Urinary bladder (tissue), 4 donors: Measurements from ENCODE around the gene RTN4R. TPM values are rescaled to one million over a fixed set of nuclear protein-coding genes. Genes with fewer than 3 reads are reported as not detected.
A peak's percentile ranks its signal among the peaks of the same experiment; 100 is the strongest.

Experiments
- DNase-seq: peaks from one replicate; pipeline ENCODE4 v3.0.0-alpha.2; 2015; ENCODE audit errors: extremely low spot score
- H3K27ac ChIP-seq: one replicate; pipeline ENCODE4 v1.5.1; 2013; ENCODE audit warnings: low read depth, mild to moderate bottlenecking, moderate library complexity
- H3K36me3 ChIP-seq: one replicate; pipeline ENCODE4 v1.6.1; 2013; ENCODE audit warnings: mild to moderate bottlenecking, moderate library complexity; ENCODE audit not compliant: insufficient read depth
- H3K4me1 ChIP-seq: one replicate; pipeline ENCODE4 v1.6.1; 2013; ENCODE audit warnings: mild to moderate bottlenecking, moderate library complexity; ENCODE audit not compliant: insufficient read depth
- H3K4me3 ChIP-seq: one replicate; pipeline ENCODE4 v1.5.1; 2013; ENCODE audit warnings: low read depth, low read length
- WGBS: extraction: QIAGEN DNeasy Blood & Tissue Kit; methylation state at CpG from one replicate; pipeline ENCODE4 v1.1.7; 2013; 5-methylcytosine and 5-hydroxymethylcytosine counted together
- polyA plus RNA-seq: library from polyadenylated mRNA; stranded (reverse); fragments of 200-250 nt; gene quantifications from one replicate; pipeline ENCODE4 v1.2.3, GENCODE V29; 2013
- total RNA-seq: library from RNA; depleted of rRNA; stranded (reverse); fragments of >200 nt; gene quantifications from one replicate; pipeline ENCODE4 v1.2.3, GENCODE V29; 2014
- donor health status: healthy with polysubstance abuse.
- donor health status: healthy.

The RTN4R gene
- total and polyA plus RNA-seq, 2 donors, result 1.1 to 3.1 TPM

- DNase-seq, result no peak
- H3K27ac ChIP-seq, result no peak overlapping the region
- 82% methylated on average over 9 of the region's 9 CpGs for WGBS
Observed at GRCh38 chr22:20210473-20211059, 57.6 kb downstream of the RTN4R start.

DNA sequence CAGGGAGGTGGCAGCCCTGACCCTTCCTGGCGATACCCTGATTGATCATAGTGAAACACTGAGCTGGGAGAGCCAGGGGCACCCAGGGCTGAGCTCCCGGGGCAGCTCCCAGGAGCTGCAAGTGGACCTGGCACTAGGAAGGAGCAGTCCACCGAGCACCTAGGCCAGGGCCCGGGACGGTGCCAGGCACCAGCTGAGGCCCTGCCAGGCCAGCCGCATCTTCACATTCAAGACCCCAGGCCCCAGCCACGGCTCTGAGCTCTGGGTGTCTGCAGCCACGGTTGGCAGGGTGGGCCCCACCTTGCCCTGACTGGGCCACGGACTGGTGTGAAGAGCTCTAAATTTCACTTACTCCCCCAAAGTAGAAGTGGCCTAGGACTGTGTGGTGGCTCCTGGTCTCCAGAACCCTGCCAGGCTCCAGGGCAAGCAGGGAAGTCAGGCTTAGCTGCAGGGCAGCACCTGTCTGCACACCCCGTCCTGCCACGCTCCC, 58.3 kb downstream of the RTN4R start:
- H3K27ac ChIP-seq, result no peak overlapping the region
- no peak for DNase-seq
- 92% methylated on average over 11 of the region's 11 CpGs for WGBS
- H3K36me3 ChIP-seq, result no peaks in the 10 kb centered on the region
- H3K4me3 ChIP-seq, result no peak overlapping the region
- H3K4me1 ChIP-seq, result peaks cover 4% of the 10 kb centered on the region

More at GRCh38 chr22:20210473-20211059, 57.6 kb downstream of the RTN4R start:
- Histone ChIP-seq H3K4me3 (no peak overlapping the region), H3K36me3 (no peaks in the 10 kb centered on the region), H3K4me1 (peaks cover 4% of the 10 kb centered on the region)

DNA sequence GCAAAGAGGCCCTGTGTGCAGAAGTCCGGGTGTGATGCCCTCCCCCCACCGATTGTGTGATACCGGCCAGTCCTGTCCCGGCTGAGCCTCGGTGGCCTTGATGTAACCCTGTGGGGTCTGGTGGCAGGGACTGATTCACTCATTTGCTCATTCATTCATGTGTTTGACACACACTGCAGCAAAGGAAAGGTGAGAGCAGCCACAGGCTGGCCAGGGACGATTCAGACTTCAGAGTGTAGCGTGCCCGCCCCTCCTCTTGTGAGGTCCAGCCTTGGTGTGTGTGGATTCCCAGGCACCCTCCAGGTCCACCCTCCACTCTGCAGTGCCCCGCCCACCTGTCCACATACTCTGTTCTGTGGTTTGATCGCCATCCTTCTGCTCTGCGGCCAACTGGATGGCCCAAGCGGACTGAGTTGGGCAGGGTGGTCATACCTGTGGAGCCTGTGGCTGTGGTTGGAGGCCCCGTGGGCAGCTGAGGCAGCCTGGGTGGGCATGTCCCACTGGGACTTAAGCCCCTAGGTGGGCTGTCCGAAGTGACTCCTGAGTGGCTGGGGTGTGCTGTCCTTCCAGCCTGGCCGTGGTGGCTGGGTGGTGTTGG, 59.3 kb downstream of the RTN4R start:
- WGBS, result 86% methylated on average over 15 of the region's 15 CpGs
- no peak overlapping the region for H3K4me3 ChIP-seq
- no peak overlapping the region for H3K27ac ChIP-seq
- DNase-seq, result no peak
- H3K36me3 ChIP-seq, result no peaks in the 10 kb centered on the region
- peaks cover 4% of the 10 kb centered on the region for H3K4me1 ChIP-seq

- no peak for DNase-seq
- Histone ChIP-seq H3K4me1 (peaks cover 4% of the 10 kb centered on the region), H3K4me3 (no peak overlapping the region), H3K36me3 (no peaks in the 10 kb centered on the region), H3K27ac (no peak overlapping the region)
- 70% methylated on average over 11 of the region's 11 CpGs for WGBS
Observed at GRCh38 chr22:20207277-20208025, 60.7 kb downstream of the RTN4R start.

DNA sequence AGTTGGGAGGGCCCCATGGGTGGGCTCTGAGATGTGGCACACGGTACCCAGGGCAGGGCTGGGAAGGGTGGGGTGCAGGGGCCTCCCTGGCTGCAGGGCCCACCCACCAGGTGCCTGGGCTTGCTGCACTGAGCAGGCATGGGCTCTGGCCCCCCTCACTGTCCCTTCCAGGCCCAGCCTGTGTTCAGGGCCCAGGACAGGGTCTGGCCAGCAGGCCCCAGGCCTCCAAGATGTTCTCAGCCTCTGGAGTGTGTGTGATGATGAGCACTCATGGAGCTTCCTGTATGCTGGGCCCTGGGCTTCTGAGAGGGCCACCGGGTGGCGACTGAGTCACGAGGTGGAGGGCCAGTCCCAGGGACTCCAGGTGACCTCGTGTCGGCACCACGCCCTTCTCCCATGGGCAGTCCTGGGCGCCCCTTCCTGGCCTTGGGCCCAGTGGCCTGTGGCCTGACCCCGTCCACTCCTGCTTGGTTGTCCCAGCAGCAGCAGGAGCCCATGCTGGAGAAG, 61.4 kb downstream of the RTN4R start:
- H3K4me3 ChIP-seq, result peak overlapping the region; percentile 61
- peaks cover 4% of the 10 kb centered on the region for H3K4me1 ChIP-seq
- 44% methylated on average over 9 of the region's 9 CpGs for WGBS
- no peak overlapping the region for H3K27ac ChIP-seq
- no peaks in the 10 kb centered on the region for H3K36me3 ChIP-seq
- DNase-seq, result no peak

DNA sequence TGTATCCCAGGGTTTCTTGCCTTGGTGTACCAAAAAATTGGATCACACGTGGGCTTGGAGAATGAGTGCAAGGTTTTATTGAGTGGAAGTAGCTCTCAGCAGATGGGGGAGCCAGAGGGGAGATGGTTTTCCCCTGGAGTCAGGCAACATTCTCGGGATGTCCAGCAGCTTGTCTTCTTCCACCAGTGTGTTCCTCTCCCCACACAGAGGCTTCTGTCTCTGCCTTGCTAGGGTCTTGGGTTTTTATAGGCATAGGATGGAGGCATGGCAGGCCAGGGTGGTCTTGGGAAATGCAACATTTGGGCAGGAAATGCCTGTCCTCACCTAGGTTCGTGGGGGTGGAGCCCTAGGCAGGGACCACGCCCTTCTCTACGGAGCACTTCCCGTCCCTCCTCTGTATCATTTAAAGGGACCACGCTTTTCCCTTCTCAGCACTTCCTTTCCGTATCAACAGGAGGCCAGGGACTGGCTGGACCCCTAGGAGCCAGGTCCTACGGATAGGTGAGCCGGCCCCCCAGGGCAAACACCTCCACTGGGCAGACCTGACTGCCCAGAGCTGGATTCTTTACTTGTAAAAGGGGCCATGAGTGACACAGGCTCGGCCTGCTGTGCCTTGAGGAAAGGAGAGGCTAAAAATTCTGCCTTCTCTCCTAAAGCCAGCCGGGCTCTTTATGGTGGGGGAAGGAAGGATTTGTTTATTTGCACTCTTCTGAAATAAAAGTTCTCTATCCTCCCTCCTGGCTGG, 62.0 kb downstream of the RTN4R start:
- Histone ChIP-seq H3K4me1 (peaks cover 4% of the 10 kb centered on the region), H3K36me3 (no peaks in the 10 kb centered on the region), H3K4me3 (peak overlapping the region; percentile 61), H3K27ac (peak overlapping the region; percentile 4)
- peak; percentile 70 for DNase-seq
- 33% methylated on average over 12 of the region's 12 CpGs for WGBS

DNA sequence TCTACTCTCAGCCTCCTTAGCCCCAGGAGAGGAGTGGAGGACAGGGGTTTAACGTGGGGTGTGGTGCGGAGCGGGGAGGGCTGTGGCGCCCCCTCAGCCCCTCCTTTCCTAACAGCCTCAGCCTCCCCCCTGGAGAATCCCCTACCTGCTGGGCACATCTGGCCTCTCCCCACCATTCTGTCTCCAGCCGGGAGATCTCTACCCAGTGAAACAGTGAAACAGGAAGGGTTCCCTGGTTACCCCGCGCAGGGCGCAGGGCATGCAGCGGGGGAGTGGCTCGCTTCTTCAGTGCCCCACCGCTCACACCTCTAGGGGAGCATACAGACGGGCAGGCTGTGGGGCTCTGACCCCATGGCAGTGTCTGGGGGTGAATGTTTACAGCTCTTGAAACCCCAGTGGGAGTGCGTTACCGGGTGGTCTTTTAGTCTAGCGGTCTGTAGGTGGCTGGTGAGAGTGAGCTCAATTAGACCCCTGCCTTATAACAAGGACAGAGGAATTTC, 62.6 kb downstream of the RTN4R start:
- no peak for DNase-seq
- Histone ChIP-seq H3K4me1 (peaks cover 4% of the 10 kb centered on the region), H3K36me3 (no peaks in the 10 kb centered on the region), H3K4me3 (no peak overlapping the region), H3K27ac (no peak overlapping the region)
- 86% methylated on average over 15 of the region's 15 CpGs for WGBS

- H3K27ac ChIP-seq, result no peak overlapping the region
Observed at GRCh38 chr22:20204806-20205205, 63.3 kb downstream of the RTN4R start.

DNA sequence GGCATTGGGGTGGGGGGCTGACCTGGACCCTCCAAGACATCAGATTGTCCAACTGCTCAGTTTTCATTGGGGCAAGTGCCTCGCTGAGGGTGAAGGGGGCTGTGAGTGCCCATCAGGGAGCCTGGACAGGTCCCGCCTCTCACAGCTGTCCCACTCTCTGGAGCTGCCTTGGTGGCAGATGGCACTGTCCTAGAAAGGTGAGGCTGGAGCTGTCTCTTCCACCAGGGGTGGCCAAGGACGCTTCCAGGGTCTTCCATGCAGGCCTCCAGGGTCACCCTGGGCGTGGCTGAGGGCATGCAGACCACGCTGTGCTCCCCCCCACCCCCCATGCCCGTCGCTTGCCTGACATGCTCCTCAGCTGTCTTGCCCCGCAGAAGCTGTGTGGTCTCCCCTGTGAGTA, 63.8 kb downstream of the RTN4R start:
- Histone ChIP-seq H3K27ac (no peak overlapping the region), H3K4me3 (no peak overlapping the region), H3K36me3 (no peaks in the 10 kb centered on the region), H3K4me1 (peaks cover 4% of the 10 kb centered on the region)
- DNase-seq, result no peak
- WGBS, result 78% methylated on average over 8 of the region's 8 CpGs

More at GRCh38 chr22:20204806-20205205, 63.3 kb downstream of the RTN4R start:
- WGBS, result 29% methylated on average over 16 of the region's 16 CpGs
- no peak for DNase-seq
- Histone ChIP-seq H3K4me1 (peaks cover 4% of the 10 kb centered on the region), H3K4me3 (no peak overlapping the region), H3K36me3 (no peaks in the 10 kb centered on the region)

- Histone ChIP-seq H3K4me3 (no peak overlapping the region), H3K4me1 (peaks cover 4% of the 10 kb centered on the region), H3K27ac (no peak overlapping the region), H3K36me3 (no peaks in the 10 kb centered on the region)
- 68% methylated on average over 11 of the region's 11 CpGs for WGBS
- no peak for DNase-seq
Observed at GRCh38 chr22:20203552-20204201, 64.4 kb downstream of the RTN4R start.

- no peak overlapping the region for H3K4me3 ChIP-seq
- H3K27ac ChIP-seq, result no peak overlapping the region
- H3K4me1 ChIP-seq, result peaks cover 4% of the 10 kb centered on the region
- 61% methylated on average over 4 of the region's 4 CpGs for WGBS
- no peaks in the 10 kb centered on the region for H3K36me3 ChIP-seq
- DNase-seq, result no peak
Observed at GRCh38 chr22:20203142-20203551, 65.0 kb downstream of the RTN4R start.

GRCh38 chr22:20201837-20202392, 66.2 kb downstream of the RTN4R start:
- no peak overlapping the region for H3K27ac ChIP-seq
- peaks cover 1% of the 10 kb centered on the region for H3K4me1 ChIP-seq
- 90% methylated on average over 13 of the region's 13 CpGs for WGBS
- no peak for DNase-seq
- no peaks in the 10 kb centered on the region for H3K36me3 ChIP-seq
- no peak overlapping the region for H3K4me3 ChIP-seq
